ENCODE data around the gene DACT2. TPM values are rescaled to one million over a fixed set of nuclear protein-coding genes. Genes with fewer than 3 reads are reported as not detected.

Gene DACT2
- total and polyA plus RNA-seq, 9 of the 15 experiments (the other 6 are each of a cell fraction or from before 2014, with no cell fraction given): not detected

- peaks cover 0 to 12% of the 10 kb centered on the region in 2 experiments; a peak in 2 of 5 replicates for H3K27me3 ChIP-seq (ENCODE audit: control insufficient read depth in 2 of 2, insufficient read depth in 2 of 2, low read length in 2 of 2)
- in situ Hi-C loops (cut with MboI) (no loop called here), intact Hi-C loops (cut with micrococcal nuclease) (no loop called here)
- H3K9me1 ChIP-seq (ENCODE audit: control insufficient read depth, insufficient read depth, low read length): no peaks in the 10 kb centered on the region
- H2AFZ ChIP-seq (ENCODE audit: low read depth, low read length): no peak overlapping the region
- POLR2A ChIA-PET: no interaction called here
- DNase-seq (ENCODE audit: extremely low read depth in 1 of 4, low spot score in 3 of 4) (no peak), ATAC-seq (no peak), FAIRE-seq (peak; percentile 48)
- H4K20me1 ChIP-seq (replicated peaks; ENCODE audit: control insufficient read depth, insufficient read depth, low read length): no peaks in the 10 kb centered on the region
- no peak overlapping the region for H3K4me2 ChIP-seq (ENCODE audit: insufficient read depth, low read length)
- no peak overlapping the region for H3K27ac ChIP-seq (ENCODE audit: extremely low read depth, low read depth, low read length)
- H3K79me2 ChIP-seq (ENCODE audit: control insufficient read depth, insufficient read depth, low read length): no peaks in the 10 kb centered on the region
- no TSS peak for BruUV-seq (replicated peaks)
- H3K36me3 ChIP-seq (ENCODE audit: control insufficient read depth, insufficient read depth, low read length): no peaks in the 10 kb centered on the region
- no peaks in the 10 kb centered on the region for H3K9me3 ChIP-seq (replicated peaks; ENCODE audit: control insufficient read depth, insufficient read depth, low read depth, low read length)
- CTCF ChIA-PET (ENCODE audit: low intra/inter-chr PET ratio): no interaction called here
- H3K9ac ChIP-seq (ENCODE audit: insufficient read depth in 1 of 2, low read depth in 2 of 2, low read length in 2 of 2): no peak overlapping the region
- 0% methylated on average over 4 of the region's 4 CpGs for WGBS (ENCODE audit: insufficient coverage, low coverage, missing lambda C conversion rate)
- H3K4me1 ChIP-seq (replicated peaks in 1 of 2; ENCODE audit: control insufficient read depth in 2 of 2, insufficient read depth in 2 of 2, low read length in 2 of 2): no peaks in the 10 kb centered on the region
- no peak overlapping the region for H3K4me3 ChIP-seq
- no peak for TF ChIP-seq MXI1 (IDR thresholded peaks at IDR 0.05; ENCODE audit: low read depth, low read length)
- no peak for TF ChIP-seq PYGO2 (tag; IDR thresholded peaks at IDR 0.05)
- no peak for TF ChIP-seq ZNF445 (CRISPR knock-in tag; IDR thresholded peaks at IDR 0.05; ENCODE audit: low read depth)
- TF ChIP-seq SP2 (IDR thresholded peaks at IDR 0.05; ENCODE audit: extremely low read depth, low read depth, low read length, poor library complexity, severe bottlenecking): no peak
- no peak for TF ChIP-seq ELF4 (CRISPR knock-in tag; IDR thresholded peaks at IDR 0.05)
- TF ChIP-seq DLX4 (CRISPR knock-in tag; IDR thresholded peaks at IDR 0.05): no peak
- TF ChIP-seq RREB1 (CRISPR knock-in tag; IDR thresholded peaks at IDR 0.05): no peak
- TF ChIP-seq GTF3C2 (IDR thresholded peaks at IDR 0.05; ENCODE audit: borderline replicate concordance, extremely low read depth, insufficient read length): no peak
- no peak for TF ChIP-seq ZBTB12 (CRISPR knock-in tag; IDR thresholded peaks at IDR 0.05)
Measured at GRCh38 chr6:168331058-168331457, 11.5 kb upstream of the DACT2 start.
